22Rv1 (cell line): Measurements from ENCODE around the gene CAPN10.
A peak's percentile ranks its signal among the peaks of the same experiment; 100 is the strongest.

ENCODE experiments used
- CTCF ChIP-seq: fragments of 450-650 bp; IDR thresholded peaks from 2 replicates; pipeline ENCODE4 v1.5.1; 2017; ENCODE audit warnings: mild to moderate bottlenecking
- ZFX ChIP-seq: fragments of 450-650 bp; IDR thresholded peaks from 2 replicates; pipeline ENCODE4 v1.6.1; 2017; ENCODE audit warnings: antibody characterized with exemption, borderline replicate concordance

GRCh38 chr2:240579771-240580614, 6.5 kb upstream of the CAPN10 start:
- peak; percentile 58 for TF ChIP-seq CTCF
- TF ChIP-seq ZFX = no peak
